GM12878 (cell line): ENCODE results near the gene CFAP45. TPM values are rescaled to one million over a fixed set of nuclear protein-coding genes. Genes with fewer than 3 reads are reported as not detected.

Source experiments
- BACH1 ChIP-seq: fragments of 450-650 bp; IDR thresholded peaks from 2 replicates; pipeline ENCODE4 v1.6.1; 2017; ENCODE audit warnings: mild to moderate bottlenecking, borderline replicate concordance
- CBX5 ChIP-seq: sonication (generic); IDR thresholded peaks from 2 replicates; pipeline ENCODE4 v1.6.1; 2016; ENCODE audit warnings: low read depth, moderate library complexity, mild to moderate bottlenecking, inconsistent platforms
- CREB1 ChIP-seq: IDR thresholded peaks from 2 replicates; pipeline ENCODE4 v1.6.1; 2012; ENCODE audit warnings: low read depth, mild to moderate bottlenecking, inconsistent platforms
- CTCF ChIP-seq, 3 experiments: IDR thresholded peaks in 2 of 3; conservative IDR thresholded peaks in 1 of 3; 2 replicates each; pipeline ENCODE4 v1.5.1; 2011; ENCODE audit warnings: low read depth in 3 of 3, low read length in 3 of 3, mild to moderate bottlenecking in 3 of 3, control low read depth in 2 of 3, moderate library complexity in 2 of 3, inconsistent platforms in 1 of 3, mixed read lengths in 1 of 3; ENCODE audit not compliant: control insufficient read depth in 2 of 3, insufficient read depth in 1 of 3; ENCODE audit errors: extremely low read depth in 1 of 3
- ELK1 ChIP-seq: IDR thresholded peaks from 2 replicates; pipeline ENCODE4 v1.6.1; 2012; ENCODE audit warnings: low read depth, low read length, improper control_type of control experiment
- JUND ChIP-seq: IDR thresholded peaks from 2 replicates; pipeline ENCODE4 v1.6.1; 2012; ENCODE audit warnings: low read depth, mild to moderate bottlenecking, low read length, improper control_type of control experiment, moderate library complexity
- MYC ChIP-seq: IDR thresholded peaks from 2 replicates; pipeline ENCODE4 v1.6.1; 2011; ENCODE audit warnings: mild to moderate bottlenecking, low read length, moderate library complexity, inconsistent platforms; ENCODE audit not compliant: insufficient read depth, insufficient replicate concordance, insufficient read length, severe bottlenecking
- POLR2AphosphoS2 ChIP-seq: IDR thresholded peaks from 2 replicates; pipeline ENCODE4 v1.6.1; 2011; ENCODE audit warnings: low read depth, mild to moderate bottlenecking, low read length, improper control_type of control experiment, moderate library complexity
- SP1 ChIP-seq: IDR thresholded peaks from one replicate; pipeline ENCODE4 v1.6.1; 2011; ENCODE audit warnings: low read depth, low read length
- TCF12 ChIP-seq: IDR thresholded peaks from 2 replicates; pipeline ENCODE4 v1.6.1; 2011; ENCODE audit warnings: low read depth, mild to moderate bottlenecking, low read length
- ZNF207 ChIP-seq: fragments of 450-650 bp; IDR thresholded peaks from 2 replicates; pipeline ENCODE4 v1.6.1; 2014; ENCODE audit warnings: antibody characterized with exemption, mild to moderate bottlenecking, borderline replicate concordance
- ZNF687 ChIP-seq: fragments of 450-650 bp; IDR thresholded peaks from 2 replicates; pipeline ENCODE4 v1.6.1; 2017; ENCODE audit warnings: mild to moderate bottlenecking, moderate library complexity
- polyA plus RNA-seq, 11 experiments: library from polyadenylated mRNA; depleted of rRNA in 4 of 11; unstranded in 6 of 11; stranded (reverse) in 5 of 11; fragments of >200 nt; fragmentation: Nextera tagmentation in 4 of 11; fragmentation: Illumina TruSeq in 1 of 11; extraction: Ambion mirVana in 4 of 11; extraction: Trizol in 1 of 11; gene quantifications; 1 replicate in 1 of 11; 2 replicates in 10 of 11; pipeline versions ENCODE4 v1.2.1 to v1.2.3, GENCODE V29; 2011 to 2016; ENCODE audit warnings: inconsistent platforms in 2 of 11, missing spikeins in 2 of 11, low read depth in 1 of 11
- total RNA-seq, 4 experiments: library from RNA; depleted of rRNA in 3 of 4; stranded (reverse); fragments of >200 nt in 3 of 4; fragmentation: Illumina TruSeq in 1 of 4; extraction: Trizol in 1 of 4; gene quantifications; 2 replicates each; pipeline versions ENCODE4 v1.2.1 to v1.2.3, GENCODE V29; 2013 to 2021
- TF ChIP-seq, protein P1 (sequence below): IDR thresholded peaks from 2 replicates; pipeline ENCODE4 v1.6.1; 2011; ENCODE audit warnings: mild to moderate bottlenecking, low read depth, low read length, moderate library complexity; ENCODE audit not compliant: insufficient replicate concordance
- TF ChIP-seq, protein P2 (sequence below): fragments of 150-350 bp; IDR thresholded peaks from 2 replicates; pipeline ENCODE4 v1.6.1; 2014; ENCODE audit warnings: mild to moderate bottlenecking, low read depth, low read length
- TF ChIP-seq, protein P3 (sequence below): IDR thresholded peaks from 2 replicates; pipeline ENCODE4 v1.6.1; 2011; ENCODE audit warnings: borderline replicate concordance, low read depth, mild to moderate bottlenecking, moderate library complexity, mixed read lengths, low read length; ENCODE audit not compliant: insufficient read depth; ENCODE audit errors: extremely low read length
- TF ChIP-seq, protein P4 (sequence below): IDR thresholded peaks from 2 replicates; pipeline ENCODE4 v1.6.1; 2011; ENCODE audit warnings: low read depth, low read length, improper control_type of control experiment, borderline replicate concordance

Gene CFAP45
- total and polyA plus RNA-seq, 10 of the 15 experiments (the other 5 are each of a cell fraction or from before 2014, with no cell fraction given), result 0.43 to 0.91 (median 0.67) TPM

DNA sequence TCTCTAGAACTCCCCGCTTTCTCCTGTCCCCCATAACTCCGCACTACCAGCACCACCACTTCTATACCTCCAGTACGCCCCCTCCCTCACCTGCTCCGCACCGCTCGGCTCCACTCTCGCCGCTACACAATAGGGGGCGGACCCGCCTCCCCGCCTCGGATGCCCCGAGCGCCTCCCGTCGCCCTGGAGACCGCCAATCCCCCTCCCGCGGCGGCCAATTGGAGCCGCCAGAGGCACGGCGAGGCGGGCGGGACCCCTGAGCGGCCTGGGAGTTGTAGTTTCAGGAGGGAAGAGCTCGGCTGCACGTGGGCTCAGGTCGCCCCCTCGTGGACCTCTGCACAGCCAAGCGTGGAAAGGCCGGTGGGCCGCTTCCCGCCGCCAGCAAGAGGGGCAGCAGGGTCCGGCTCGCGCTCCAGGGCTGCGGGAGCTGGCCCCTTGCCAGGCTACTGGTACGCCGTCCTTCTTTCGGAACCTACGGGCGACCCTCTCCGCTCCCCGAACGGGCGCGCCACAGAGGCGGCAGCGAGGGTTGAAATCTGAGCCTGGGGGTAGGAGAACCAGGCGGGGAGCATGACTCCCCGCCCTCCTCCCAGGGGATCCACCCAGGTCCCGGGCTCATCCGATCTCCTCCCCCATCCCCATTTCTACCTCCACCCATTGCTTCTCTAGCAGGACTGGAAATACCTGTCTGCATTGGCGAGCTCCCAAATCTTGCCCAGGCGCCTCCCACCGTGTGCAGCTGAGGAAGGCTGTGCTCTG is 45.7 kb upstream of the CFAP45 start, which contains the start of gene IGSF9 (continued):
- TF ChIP-seq ELK1, result no peak
- TF ChIP-seq ZNF207, result no peak
- no peak for TF ChIP-seq JUND
- no peak for TF ChIP-seq TCF12
- TF ChIP-seq, protein P1, sequence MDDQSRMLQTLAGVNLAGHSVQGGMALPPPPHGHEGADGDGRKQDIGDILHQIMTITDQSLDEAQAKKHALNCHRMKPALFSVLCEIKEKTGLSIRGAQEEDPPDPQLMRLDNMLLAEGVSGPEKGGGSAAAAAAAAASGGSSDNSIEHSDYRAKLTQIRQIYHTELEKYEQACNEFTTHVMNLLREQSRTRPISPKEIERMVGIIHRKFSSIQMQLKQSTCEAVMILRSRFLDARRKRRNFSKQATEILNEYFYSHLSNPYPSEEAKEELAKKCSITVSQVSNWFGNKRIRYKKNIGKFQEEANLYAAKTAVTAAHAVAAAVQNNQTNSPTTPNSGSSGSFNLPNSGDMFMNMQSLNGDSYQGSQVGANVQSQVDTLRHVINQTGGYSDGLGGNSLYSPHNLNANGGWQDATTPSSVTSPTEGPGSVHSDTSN, result peak; percentile 43
- TF ChIP-seq BACH1, result no peak
- TF ChIP-seq CTCF (IDR thresholded peaks at IDR 0.05 in 2 of 3, conservative IDR thresholded peaks at IDR 0.05 in 1 of 3; ENCODE audit: control insufficient read depth in 2 of 3, extremely low read depth in 1 of 3, insufficient read depth in 1 of 3, low read depth in 3 of 3, low read length in 3 of 3), result peak; percentile 12 to 38 (median 18); a peak in 4 of 6 replicates
- TF ChIP-seq ZNF687, result no peak
- TF ChIP-seq, protein P2, sequence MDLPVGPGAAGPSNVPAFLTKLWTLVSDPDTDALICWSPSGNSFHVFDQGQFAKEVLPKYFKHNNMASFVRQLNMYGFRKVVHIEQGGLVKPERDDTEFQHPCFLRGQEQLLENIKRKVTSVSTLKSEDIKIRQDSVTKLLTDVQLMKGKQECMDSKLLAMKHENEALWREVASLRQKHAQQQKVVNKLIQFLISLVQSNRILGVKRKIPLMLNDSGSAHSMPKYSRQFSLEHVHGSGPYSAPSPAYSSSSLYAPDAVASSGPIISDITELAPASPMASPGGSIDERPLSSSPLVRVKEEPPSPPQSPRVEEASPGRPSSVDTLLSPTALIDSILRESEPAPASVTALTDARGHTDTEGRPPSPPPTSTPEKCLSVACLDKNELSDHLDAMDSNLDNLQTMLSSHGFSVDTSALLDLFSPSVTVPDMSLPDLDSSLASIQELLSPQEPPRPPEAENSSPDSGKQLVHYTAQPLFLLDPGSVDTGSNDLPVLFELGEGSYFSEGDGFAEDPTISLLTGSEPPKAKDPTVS, result no peak
- TF ChIP-seq SP1, result no peak
- TF ChIP-seq MYC, result no peak
- TF ChIP-seq CBX5, result no peak
- TF ChIP-seq, protein P3, sequence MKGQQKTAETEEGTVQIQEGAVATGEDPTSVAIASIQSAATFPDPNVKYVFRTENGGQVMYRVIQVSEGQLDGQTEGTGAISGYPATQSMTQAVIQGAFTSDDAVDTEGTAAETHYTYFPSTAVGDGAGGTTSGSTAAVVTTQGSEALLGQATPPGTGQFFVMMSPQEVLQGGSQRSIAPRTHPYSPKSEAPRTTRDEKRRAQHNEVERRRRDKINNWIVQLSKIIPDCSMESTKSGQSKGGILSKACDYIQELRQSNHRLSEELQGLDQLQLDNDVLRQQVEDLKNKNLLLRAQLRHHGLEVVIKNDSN, result peak; percentile 16
- TF ChIP-seq POLR2AphosphoS2, result no peak
- TF ChIP-seq, protein P4, sequence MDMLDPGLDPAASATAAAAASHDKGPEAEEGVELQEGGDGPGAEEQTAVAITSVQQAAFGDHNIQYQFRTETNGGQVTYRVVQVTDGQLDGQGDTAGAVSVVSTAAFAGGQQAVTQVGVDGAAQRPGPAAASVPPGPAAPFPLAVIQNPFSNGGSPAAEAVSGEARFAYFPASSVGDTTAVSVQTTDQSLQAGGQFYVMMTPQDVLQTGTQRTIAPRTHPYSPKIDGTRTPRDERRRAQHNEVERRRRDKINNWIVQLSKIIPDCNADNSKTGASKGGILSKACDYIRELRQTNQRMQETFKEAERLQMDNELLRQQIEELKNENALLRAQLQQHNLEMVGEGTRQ, result no peak
- 0 out of 2 replicates have a peak, but pooled peaks have one; percentile 29 for TF ChIP-seq CREB1
